D341Med (cell line): ENCODE measurements around the gene IPO7.

Experiments used
- DNase-seq: peaks from one replicate; pipeline ENCODE4 v3.0.0; 2012; ENCODE audit warnings: low spot score

The IPO7 gene

GRCh38 chr11:9495803-9496514 lies 111.5 kb downstream of the IPO7 start:
- DNase-seq, result no peak
